CD4-positive, alpha-beta T cell treated with Interleukin-17A for 1 hour (primary cell): ENCODE measurements around the gene PRDM12.

Source experiments
- DNase-seq: peaks from one replicate; pipeline ENCODE4 v3.0.0-alpha.2; 2020

The PRDM12 gene

DNA sequence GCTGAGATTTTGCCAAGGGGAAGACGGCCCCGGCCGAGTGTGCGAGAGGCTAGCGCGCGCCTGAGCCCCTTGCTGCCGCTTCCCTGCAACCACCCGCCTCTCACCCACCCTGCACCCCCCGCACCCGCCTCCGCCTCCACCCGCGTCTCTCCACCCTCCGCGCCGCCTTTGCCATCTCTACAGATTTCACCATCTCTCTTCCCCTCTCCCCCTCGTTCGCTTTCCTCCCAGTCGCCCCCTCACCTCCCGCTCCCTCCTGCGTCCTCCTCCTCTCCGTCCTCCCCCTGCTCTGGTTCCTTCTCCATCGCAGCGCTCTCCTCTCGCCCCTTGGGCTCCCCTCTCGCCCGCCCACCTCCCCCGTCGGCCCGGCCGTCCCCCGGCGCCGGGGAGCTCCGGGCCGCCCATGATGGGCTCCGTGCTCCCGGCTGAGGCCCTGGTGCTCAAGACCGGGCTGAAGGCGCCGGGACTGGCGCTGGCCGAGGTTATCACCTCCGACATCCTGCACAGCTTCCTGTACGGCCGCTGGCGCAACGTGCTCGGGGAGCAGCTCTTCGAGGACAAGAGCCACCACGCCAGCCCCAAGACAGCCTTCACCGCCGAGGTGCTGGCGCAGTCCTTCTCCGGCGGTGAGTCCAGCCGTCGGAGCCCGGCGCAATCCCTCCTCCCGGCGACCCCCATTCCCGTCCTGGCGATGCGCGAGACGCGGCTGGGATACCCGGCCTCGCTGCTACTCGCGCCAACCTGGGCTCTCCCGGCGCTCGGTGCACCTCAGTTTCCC, at the start of gene PRDM12:
TSS of gene PRDM12 (plus strand) at position 344 of the 778 bp plus-strand sequence. CDS start at position 404, 60 bp downstream.
- no peak for DNase-seq

DNA sequence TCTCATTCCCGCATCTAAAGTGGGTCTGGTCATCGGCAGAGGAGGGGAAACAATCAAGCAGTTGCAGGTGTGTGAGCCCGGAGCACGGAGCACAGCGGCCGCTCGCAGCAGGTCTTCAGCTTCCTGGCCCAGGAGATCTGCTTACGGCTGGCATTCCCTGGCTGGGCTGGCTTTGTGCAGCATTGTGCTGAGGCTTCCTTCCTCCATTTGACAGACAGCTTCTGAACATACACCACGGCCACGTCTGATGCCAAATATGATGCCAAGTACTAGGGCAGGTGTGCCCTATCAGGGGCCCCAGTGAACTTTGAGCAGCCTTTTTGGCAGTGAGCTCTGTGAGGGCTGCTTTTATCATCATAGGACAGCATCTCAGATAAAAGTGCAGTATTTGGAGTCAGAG, 47.9 kb upstream of the PRDM12 start:
- no peak for DNase-seq

DNA sequence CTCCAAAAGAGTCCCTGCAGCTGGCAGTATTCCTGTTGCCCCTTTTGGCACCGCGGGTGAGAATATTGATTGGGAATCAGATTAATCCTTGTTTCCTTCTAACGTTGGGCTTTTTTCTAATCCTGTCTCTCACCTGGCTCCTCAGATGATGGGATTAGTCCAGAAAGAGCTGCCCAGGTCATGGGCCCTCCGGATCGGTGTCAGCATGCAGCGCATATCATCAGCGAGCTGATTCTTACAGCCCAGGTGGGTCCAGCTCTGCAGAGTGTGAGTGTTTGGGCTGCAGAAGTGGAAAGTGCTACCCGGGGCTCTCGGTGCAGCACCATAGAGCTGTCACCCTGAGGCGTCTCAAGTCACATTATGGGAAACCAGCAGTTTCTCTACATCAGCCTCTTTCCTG, 40.9 kb upstream of the PRDM12 start:
- no peak for DNase-seq

DNA sequence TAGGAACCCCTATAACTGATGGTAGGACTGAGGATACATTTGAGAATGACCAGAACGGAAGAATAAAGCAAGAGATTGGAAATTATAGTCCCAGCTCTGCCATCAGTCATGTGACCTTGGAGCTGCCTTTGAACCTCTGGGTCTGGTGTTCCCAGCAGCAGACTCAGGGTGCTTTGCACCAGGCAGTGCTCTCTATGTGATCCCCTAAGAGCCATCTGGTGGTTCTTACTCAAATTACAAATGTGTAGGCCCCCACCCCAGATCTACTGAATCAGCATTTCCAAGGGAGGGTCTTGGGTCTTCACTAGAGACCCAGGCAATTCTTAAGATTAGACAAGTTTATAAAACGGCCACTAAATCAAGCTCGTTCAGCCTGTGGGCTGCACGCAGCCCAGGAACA, 40.2 kb upstream of the PRDM12 start:
- no peak for DNase-seq

GRCh38 chr9:130626249-130626996, 38.0 kb upstream of the PRDM12 start:
- DNase-seq = no peak

GRCh38 chr9:130627051-130627450, 37.3 kb upstream of the PRDM12 start:
- DNase-seq = no peak

GRCh38 chr9:130627896-130628792, 36.2 kb upstream of the PRDM12 start:
- no peak for DNase-seq

- no peak for DNase-seq
These were observed 34.8 kb upstream of the PRDM12 start for GRCh38 chr9:130629443-130630070.

GRCh38 chr9:130630071-130630450, 34.3 kb upstream of the PRDM12 start:
- no peak for DNase-seq

- no peak for DNase-seq
These were observed 33.7 kb upstream of the PRDM12 start for GRCh38 chr9:130630506-130631330.

DNA sequence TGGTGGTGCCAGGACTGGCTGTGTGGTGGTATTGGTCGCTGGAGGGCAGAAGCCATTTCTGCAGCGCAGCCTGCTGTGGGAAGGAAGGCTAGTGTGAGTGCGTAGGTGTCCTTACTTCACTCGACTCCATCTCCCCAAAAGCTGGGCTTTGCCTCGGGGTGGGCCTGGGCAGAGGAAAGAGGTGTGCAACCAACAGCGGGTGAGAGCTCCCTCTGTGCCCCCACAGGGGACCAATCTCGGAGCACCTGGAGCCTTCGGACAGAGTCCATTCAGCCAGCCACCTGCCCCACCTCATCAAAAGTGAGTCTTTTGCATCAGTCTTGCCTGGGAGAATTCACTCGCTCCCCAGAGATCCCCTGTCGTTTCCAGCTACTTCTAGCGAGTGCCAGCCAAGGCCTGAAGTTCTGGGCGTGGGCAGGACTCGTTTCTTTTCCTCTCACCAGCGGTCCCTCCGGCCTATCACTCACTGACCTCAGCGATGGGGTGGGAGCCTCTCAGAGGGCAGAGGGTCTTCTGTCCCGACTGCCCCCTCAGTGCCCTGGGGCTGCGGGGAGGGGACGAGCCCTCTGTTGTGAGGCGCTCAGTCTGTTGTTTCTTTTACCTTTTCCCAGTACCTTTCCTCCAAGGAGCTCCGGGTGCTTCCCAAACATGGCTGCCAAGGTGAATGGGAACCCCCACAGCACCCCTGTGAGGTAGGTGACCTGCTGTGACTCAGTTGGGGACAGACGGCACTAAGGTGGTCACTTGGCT, 32.9 kb upstream of the PRDM12 start:
- DNase-seq = no peak

DNA sequence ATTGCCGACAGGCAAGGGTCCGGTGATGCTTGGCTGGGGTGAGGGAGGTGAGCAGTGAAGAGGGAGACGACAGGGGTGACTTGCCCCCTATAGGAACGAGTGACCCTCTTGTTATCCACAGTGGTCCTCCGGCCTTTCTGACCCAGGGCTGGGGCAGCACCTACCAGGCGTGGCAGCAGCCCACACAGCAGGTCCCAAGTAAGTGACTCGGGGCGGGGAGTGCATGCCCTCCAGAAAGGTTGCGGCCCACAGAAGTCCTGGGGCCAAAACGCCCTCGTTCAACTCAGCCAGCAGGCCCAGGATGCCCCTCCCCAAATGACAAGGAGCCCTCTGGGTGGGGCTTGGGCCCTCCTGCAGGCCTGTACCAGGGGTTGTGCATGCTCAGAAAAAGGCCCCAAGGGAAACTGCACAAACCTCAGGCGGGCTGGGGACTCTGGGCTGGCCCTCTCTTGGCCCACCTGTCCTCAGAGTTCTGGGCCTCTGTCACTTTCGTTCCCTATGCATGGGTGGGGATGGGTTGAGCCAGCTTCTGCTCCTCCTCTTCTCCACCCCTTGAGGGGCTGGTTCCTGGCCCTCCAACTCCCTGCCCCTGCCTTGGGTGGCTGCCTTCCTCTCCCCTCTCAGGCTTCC, 32.2 kb upstream of the PRDM12 start:
- no peak for DNase-seq

GRCh38 chr9:130632841-130633240, 31.6 kb upstream of the PRDM12 start:
- DNase-seq = no peak

GRCh38 chr9:130633336-130634190, 30.8 kb upstream of the PRDM12 start:
- DNase-seq = no peak

DNA sequence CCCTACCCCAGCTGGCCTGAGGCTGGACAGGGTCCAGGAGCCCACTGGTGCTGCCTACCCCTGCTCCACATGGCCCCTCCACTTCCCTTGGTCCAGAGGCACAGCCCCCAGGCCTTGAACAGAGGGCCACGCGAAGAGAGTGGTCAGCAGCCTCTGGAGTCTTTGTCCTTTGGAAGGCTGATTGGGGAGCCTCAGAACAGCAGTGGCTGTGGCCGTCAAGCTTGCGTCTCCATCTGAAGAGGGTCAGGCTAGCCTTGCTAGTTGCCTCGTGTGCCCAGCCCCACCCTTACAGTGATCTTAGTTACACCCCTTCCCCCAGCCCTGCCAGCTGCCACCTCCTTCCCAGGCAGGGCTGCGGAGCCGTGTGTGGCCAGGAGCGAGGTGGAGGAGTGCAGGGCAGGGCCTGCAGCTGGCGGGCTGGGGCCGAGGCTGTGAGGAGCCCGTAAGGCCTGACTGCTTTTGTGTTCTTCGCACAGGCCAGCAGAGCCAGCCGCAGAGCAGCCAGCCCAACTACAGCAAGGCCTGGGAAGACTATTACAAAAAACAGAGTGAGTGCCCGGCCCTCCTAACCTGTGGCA, 30.1 kb upstream of the PRDM12 start:
- DNase-seq = no peak

GRCh38 chr9:130634801-130635200, 29.6 kb upstream of the PRDM12 start:
- DNase-seq = no peak

- no peak for DNase-seq
These were observed 29.1 kb upstream of the PRDM12 start for GRCh38 chr9:130635306-130635705.

- DNase-seq = no peak
These were observed 28.4 kb upstream of the PRDM12 start for GRCh38 chr9:130635721-130636647.
